T-helper 9 cell (primary cell): ENCODE data around the gene LUZP1.

ENCODE experiments used
- DNase-seq: peaks from one replicate; pipeline ENCODE4 v3.0.0-alpha.2; 2020

LUZP1 gene

GRCh38 chr1:23188434-23188884 lies 19.8 kb upstream of the LUZP1 start:
- DNase-seq: no peak

- DNase-seq: no peak
Measured at GRCh38 chr1:23187637-23188036, 19.0 kb upstream of the LUZP1 start.

- DNase-seq: no peak
Measured at GRCh38 chr1:23185381-23185780, 16.7 kb upstream of the LUZP1 start.

- DNase-seq: peak; percentile 25
Measured at GRCh38 chr1:23184212-23184934, 15.7 kb upstream of the LUZP1 start.

- no peak for DNase-seq
Measured at GRCh38 chr1:23179862-23180261, 11.2 kb upstream of the LUZP1 start.

- no peak for DNase-seq
Measured at GRCh38 chr1:23178950-23179349, 10.3 kb upstream of the LUZP1 start.

- no peak for DNase-seq
Measured at GRCh38 chr1:23178414-23178813, 9.8 kb upstream of the LUZP1 start.

GRCh38 chr1:23177438-23178380 lies 9.1 kb upstream of the LUZP1 start:
- peak; percentile 44 for DNase-seq

GRCh38 chr1:23177031-23177430 lies 8.4 kb upstream of the LUZP1 start:
- no peak for DNase-seq

GRCh38 chr1:23174426-23175110 lies 5.9 kb upstream of the LUZP1 start:
- no peak for DNase-seq

GRCh38 chr1:23171181-23171755 lies 2.6 kb upstream of the LUZP1 start:
- no peak for DNase-seq

- no peak for DNase-seq
Measured at GRCh38 chr1:23169727-23170335, 1.2 kb upstream of the LUZP1 start.

GRCh38 chr1:23169195-23169575 lies 529 bp upstream of the LUZP1 start:
- DNase-seq: no peak

GRCh38 chr1:23168079-23168444 lies 594 bp downstream of the LUZP1 start:
- peak; percentile 26 for DNase-seq

- peak; percentile 38 for DNase-seq
Measured at GRCh38 chr1:23167353-23168078, 1.1 kb downstream of the LUZP1 start.

GRCh38 chr1:23166854-23167253 lies 1.8 kb downstream of the LUZP1 start:
- no peak for DNase-seq

GRCh38 chr1:23163395-23163794 lies 5.3 kb downstream of the LUZP1 start:
- DNase-seq: no peak

- DNase-seq: no peak
Measured at GRCh38 chr1:23159963-23160877, 8.4 kb downstream of the LUZP1 start.

- DNase-seq: no peak
Measured at GRCh38 chr1:23156940-23157339, 11.7 kb downstream of the LUZP1 start.

GRCh38 chr1:23152966-23153684 lies 15.5 kb downstream of the LUZP1 start:
- DNase-seq: no peak
